ENCODE results near the gene UBAC1.
"Not testable (repeated sequence)": the region's sequence is repeated elsewhere in the genome, so short reads cannot be mapped to it uniquely, and the experiment has no call there.

The UBAC1 gene

DNA sequence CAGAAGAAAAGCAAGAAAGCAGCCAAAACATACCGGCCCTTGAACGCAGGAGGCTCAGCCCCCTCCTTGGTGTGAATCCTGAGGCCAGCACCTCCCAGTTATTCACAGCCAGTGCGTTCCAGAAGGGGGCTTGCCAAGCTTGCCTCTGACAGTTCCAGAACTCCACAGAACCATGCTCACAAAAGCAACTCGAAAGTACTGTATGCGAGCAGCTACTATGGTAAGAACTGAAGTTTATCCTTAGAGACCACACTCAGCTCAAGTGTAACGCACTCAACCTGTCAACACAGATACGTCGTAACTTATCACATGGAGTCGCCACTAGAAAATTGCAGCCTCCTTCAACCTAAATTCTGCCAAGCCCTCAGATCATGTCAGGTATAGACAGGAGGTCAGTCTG lies 1.4 kb downstream of the UBAC1 start:
- DNase-seq, result no peak

DNA sequence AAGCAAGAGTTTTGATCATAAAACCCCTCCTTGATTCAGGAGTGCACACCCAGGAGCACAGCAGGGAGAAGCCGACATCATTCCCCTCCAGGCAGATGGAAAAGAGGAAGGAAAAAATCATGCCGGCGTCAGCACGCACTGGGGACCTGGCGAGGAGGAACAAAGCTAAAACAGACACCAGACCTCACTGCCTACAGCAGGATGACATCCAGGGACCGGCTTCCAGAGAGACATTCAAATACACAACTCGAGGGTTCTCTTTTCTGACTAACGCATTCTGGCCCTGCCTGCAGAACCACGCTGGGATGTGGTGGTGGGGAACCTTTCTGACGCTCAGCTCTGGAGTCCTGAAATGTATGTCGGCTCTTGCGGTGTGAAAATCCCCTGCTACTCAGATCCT lies 2.7 kb downstream of the UBAC1 start:
- no peak for DNase-seq

DNA sequence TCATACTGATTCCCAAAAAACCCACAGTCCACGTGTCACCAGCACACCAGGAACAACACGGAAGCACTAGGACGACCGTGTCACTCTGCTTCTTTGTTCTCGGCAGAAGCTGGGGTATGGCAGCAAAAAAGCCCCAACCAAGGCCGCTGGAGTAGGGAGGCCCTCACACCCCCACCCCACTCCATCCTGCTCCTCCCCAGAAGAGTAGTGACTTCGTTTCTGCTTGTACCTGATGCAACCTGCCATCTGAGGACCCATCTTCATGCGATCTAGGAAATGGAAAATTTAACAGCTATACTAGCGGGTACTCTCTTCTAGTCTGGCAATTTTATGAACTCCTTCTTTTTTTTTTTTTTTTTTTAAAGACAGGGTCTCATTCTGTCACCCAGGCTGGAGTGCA lies 3.7 kb downstream of the UBAC1 start:
- DNase-seq, result no peak

DNA sequence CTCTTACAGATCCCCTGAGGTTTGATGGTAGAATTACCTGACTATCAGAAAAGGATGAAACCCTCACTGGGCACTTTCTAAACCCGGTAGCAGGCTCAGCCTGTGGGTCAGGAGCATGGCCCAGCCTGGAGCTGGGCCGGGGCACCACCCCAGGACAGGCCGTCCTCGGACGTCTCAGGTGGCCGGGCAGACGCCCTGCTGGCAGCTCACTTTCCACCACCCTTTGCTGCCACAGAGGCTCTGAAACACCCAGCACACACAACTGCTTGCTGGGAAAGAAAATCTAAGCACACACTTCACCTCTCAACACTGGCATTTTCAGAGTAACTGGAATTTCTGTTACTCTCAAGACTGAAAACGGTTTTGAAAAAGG lies 4.4 kb downstream of the UBAC1 start:
- DNase-seq, result no peak

DNA sequence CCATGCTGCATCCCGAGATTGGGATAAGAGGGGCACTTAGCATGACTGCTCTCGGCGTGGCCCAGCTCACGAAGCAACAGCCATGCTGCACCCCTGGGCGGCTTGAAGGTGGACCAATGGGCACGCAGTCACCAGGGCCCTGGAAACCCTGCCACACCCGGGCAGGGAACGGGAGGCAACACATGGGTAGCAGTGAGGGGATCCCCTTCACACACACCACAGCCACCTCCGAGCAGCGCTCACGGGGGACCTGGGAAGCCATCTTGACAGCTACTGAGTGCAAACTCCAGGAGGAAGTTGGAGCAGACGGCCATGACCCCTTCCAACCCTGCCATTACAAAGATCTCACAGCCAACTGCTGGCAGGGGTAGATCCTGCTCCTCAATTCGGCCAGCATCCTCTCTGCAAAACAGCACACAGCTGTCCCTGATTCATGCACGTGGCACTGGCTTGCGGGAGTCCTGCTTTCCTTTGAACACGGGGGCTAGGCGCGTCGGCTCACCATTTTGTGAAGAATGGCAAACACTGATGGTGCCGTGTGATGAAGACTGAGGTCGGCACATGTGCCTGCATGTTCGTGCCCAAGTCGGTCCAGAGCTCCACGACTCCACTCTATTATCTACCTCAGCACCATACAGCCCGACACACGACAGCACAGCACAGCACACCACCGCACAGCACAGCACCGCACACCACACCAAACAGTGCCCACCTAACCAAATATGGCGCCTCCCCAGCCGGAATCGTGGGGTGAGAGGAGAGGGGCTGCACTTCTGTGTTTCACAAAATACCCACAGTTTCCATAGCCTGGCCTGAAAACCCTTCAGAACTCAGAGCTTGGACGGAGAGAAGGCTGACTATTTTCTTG lies 5.0 kb downstream of the UBAC1 start:
- no peak for DNase-seq

DNA sequence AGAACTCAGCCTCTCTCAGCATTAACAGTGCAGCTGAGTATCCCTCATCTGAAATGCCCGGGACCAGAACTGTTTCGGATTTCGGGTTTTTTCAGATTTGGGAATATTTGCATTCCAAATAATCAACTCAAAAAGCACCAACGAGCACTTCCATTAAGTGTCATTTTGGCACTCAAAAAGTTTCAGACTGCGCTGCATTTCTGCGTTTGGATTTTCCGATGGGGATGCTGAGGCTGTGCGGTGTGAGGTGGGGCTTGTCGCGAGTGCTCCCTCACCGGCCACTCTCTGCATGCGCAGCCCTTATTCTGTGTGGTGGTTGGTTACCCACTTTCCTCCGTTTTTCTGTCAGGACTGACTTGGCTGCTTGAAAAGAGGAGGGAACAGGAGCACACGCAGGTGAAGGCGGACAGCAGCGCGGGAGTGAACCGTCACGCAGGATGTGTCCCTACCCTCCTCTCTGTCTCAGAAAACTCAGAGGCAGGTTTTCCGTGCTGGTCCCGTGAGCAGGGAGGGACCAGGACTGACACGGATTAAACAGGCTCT lies 8.4 kb downstream of the UBAC1 start:
- no peak for DNase-seq

DNA sequence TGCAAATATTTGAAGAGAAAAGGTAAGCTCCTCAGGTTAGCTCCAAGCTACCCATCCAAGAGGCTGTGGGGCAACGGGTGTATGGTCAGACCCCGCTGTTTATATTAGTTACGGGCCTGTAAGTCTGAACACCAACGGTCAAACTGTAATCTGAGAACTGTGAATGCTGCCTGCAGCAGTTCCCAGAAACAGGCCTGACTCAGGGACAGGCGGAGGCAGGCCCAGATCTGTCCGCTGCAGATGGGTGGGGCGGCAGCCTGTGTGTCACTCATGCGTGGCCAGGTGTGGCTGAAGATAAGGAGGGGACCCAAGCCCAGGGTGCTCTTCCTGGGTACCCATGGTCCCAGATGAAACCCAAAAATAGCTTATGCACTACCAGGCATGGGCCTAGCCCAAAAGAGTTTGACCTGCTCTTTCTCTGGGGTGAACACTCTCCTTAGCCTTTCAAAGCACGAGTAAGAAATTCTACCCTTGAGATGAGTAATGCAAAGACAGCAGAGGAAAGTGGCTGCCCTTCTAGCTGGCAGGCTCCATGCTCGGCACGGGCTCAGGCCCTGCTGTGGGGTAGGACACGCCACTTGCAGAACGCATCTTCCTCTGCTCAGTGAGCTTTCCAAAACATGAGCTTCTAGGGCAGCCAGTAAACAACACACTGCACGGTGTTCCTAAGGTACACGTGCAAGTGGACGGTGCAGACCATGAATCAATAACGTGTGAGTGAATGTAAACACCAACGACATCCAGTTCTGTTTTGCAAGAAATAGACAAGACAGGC lies 9.1 kb downstream of the UBAC1 start:
- peak; percentile 95 for DNase-seq

DNA sequence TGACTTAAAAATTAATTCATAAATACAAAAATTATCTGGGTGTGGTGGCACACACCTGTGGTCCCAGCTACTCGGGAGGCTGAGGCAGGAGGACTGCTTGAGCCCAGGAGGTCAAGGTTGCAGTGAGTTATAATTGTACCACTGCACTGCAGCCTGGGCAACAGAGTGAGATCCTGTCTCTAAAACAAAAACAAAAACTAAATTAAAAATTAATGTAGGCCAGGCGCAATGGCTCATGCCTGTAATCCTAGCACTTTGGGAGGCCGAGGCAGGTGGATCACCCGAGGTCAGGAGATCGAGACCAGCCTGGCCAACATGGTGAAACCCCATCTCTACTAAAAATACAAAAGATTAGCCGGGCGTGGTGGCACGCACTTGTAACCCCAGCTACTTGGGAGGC lies 9.9 kb downstream of the UBAC1 start:
- not testable (repeated sequence) for DNase-seq

DNA sequence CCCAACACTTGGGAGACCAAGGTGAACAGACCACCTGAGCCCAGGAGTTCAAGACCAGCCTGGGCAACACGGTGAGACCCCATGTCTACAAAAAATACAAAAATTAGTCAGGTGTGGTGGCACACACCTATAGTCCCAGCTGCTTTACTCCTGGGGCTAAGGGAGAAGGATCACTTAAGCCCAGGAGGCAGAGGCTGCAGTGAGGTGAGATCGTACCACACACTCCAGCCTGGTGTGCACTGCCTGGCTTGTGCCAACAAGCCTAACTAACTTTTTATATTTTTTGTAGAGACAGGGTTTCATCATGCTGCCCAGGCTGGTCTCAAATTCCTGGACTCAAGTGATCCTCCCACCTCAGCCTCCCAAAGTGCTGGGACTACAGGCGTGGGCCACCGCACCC lies 10.3 kb downstream of the UBAC1 start:
- not testable (repeated sequence) for DNase-seq

DNA sequence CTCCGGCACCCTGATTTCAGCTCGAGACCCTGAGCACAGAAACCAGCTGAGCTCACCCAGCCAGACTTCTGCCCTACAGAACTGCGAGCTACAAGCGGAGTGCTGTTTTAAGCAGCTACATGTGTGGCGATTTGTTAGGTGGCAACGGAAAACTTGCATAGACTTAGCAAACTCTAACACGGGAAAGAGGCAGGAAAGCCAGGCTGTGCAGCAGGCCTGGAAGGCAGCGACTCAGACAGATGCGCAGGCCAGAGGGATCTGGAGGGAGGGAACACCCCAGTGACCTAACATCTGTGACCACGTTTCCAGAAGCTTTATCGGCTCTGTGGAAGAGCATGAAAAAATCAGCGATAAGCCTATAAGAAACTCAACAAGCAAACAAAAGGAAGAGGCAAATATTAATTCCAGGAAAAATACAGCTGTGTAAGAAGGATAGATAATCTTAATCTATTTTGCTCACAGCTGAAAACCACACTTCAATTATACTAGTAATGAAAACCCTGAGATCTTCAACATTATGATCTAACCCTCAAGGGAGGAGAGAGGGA lies 11.0 kb downstream of the UBAC1 start:
- peak; percentile 20 for DNase-seq

DNA sequence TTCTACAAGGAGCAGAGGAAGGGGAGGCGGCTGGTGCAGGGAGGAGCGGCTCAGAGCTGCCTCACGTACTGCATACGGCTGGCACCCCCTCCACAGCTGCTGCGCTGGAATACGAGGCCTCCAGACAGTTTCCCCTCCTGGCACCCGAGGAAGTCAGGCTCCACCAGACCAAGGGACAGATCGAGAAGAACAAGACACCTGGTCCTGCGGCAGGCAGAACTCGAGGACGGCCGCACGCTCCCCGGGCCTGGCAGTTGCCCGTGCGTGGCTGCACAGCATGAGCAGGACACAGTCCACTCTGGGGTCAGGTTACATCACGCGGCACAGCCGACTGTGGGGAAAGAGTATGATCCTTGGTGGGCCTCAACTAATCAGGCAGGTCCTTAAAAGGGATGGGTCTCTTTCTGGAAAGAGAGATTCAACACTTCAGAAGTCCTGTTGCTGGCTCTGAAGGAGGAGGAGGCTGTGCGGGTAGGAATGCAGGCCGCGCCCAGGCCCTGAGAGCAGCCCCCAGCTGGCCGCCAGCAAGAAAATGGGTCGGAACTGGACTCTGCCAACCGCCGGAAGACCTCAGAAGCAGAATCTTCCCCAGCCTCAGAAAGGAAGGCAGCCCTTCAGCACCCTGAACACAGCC lies 11.6 kb downstream of the UBAC1 start:
- no peak for DNase-seq

DNA sequence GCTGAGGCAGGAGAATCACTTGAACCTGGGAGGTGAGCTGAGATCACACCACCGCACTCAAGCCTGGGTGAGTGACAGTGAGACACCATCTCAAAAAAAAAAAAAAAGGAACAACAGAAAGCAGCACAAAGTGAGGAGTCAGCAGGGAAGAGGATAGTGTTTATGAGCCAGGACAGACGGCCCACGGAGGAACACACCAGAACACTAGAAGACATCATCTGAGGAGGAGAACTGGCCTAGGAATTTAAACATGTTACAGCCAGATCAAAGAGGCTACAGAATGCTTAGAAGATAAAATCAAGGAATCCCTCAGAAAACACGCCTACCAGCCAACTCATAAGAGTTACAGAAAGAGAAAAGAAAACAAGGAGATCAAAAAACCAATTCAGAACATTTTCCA lies 12.2 kb downstream of the UBAC1 start:
- no peak for DNase-seq

DNA sequence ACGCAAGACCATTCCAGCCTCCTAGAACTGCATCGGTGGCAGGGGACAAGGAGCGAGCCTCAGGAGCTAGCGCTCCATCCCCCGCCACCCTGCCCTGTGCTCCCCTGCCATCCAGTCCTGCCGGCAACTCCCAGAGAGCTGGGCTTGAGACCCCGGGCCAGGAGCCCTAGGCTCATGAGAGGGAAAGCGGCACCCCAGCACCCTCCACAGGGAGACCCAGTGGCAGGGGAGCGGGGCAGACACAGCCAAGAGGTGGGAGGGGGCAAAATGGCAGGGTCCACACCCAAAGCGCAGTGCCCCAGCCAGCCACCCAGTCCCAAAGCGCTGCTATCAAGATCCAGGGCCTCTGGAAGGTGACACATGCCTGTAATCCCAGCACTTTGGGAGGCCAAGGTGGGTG lies 12.7 kb downstream of the UBAC1 start:
- DNase-seq, result no peak

DNA sequence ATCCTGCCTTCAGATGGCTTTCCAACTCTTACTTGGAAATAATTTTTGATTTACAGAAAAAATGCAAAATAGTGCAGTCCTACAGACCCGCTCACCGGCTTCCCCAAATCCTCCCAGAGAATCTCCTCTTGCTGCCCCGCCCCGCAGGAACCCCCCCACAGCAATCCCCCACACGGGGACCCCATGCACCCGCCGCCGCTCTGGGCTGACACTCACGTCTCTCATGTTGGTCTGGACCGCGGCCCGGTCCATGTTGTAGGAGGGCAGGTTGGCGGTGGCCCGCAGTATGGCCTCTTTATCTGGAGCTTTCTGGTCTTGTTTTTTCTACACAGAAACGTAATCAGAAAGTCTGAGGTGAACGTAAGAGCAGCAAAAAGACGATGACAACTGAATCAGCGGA lies 13.6 kb downstream of the UBAC1 start:
- DNase-seq, result no peak

DNA sequence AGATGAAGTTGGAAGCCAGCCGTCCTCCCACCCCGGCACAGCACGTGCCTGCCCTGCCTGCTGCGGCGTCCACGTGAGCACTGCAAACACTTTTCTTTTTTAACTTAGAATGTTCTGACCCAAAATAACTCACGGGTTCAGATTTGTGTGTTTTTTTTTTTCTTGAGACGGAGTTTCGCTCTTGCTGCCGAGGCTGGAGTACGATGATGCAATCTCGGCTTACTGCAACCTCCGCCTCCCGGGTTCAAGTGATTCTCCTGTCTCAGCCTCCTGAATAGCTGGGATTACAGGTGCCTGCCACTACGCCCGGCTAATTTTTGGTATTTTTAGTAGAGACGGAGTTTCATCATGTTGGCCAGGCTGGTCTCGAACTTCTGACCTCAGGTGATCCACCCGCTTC lies 14.1 kb downstream of the UBAC1 start:
- DNase-seq, result not testable (repeated sequence)

DNA sequence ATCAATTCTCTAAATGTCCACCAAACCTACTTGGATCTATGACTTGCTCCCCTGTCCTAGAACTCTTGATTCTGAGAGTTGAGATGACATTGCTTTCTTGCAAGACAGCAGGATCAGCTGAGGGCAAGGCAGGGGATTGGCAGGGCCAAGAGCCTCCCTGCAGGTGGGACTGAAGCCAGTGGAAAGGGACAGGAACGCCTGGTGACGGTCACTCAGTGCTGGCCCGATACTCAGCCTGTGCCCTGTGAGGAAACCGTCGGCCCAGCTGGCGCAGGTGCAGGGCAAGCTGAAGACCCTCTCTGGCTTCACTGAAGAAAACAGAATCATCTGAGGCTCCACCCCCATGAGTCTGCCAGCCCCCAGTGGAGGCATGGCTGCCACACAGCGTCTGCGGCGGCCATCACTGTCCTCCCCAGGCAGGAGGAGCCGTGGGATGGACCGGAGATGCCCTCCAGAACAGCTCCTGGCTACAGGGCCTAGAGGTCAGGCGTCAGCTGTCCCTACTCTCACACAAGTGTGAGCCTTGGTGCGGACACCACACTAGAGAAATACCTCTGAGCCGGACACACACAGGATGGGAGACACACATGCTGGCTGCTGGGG lies 14.7 kb downstream of the UBAC1 start:
- DNase-seq, result no peak

DNA sequence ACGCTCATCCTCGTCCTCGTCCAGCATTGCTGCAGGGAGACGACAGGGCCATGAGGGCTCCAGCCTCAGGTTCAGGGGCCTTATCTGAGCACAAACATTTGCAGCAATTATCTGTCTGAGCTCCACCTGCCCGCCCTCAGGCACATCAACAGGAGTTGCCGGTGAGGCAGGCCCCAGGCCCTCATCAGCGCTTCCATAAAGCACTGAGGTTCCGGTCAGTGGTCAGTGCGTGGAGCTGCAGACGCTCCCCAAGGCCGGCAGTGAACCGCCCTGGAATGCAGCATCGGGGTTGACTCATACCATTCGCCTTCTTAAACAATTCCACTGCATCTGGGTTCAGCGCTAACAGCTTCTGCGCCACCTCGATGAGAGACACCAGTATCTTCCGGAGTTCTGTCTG lies 15.2 kb downstream of the UBAC1 start:
- DNase-seq, result no peak

DNA sequence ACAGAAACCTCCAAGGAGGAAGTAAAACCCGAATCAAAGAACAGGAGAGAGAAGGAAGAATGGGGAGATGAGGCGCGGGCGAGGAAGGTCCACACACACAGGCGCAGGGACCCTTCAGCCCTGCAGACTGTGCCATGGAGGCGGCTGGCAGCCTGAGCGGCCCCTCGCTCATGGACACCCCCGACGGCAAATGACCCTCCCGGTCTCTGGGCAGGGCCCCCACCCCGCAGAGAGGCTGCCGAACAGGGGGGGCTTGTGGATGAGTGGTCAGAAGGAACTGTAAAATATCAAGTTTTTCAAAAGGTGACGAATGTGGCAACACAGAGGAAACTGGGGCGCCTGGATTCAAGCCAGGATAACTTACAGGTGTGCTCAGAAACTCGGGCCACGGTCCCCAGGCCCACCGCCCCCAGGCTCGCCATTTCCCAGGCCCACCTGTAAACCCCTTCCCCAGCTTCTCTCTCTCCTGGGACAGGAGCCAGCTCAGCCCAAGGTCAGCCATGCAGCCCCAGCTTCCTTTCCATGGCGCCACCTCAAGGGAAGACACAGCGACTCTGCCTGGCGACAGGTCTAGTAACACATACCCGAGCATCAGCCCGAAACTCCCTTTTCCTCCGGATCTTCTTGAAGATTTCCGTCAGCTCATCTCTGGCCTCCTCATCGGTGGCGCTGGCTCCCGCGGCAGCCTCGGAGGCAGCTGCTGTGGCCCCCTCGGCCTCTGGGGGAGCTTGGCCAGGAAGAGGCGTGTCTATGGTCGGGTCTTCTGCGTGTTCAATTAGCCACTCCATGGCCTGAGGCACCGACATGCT lies 16.5 kb downstream of the UBAC1 start:
- no peak for DNase-seq

DNA sequence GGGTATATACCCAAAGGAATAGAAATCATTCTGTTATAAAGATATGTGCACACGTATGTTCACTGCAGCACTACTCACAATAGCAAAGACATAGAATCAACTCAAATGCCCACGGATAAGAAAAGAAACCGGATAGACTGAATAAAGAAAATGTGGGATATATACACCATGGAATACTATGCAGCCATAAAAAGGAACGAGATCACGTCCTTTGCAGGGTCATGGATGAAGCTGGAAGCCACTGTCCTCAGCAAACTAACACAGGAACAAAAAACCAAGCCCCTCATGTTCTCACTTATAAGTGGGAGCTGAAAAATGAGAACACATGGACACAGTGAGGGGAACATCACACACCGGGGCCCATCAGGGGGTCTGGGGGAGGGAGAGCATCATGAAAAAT lies 17.6 kb downstream of the UBAC1 start:
- DNase-seq, result not testable (repeated sequence)

DNA sequence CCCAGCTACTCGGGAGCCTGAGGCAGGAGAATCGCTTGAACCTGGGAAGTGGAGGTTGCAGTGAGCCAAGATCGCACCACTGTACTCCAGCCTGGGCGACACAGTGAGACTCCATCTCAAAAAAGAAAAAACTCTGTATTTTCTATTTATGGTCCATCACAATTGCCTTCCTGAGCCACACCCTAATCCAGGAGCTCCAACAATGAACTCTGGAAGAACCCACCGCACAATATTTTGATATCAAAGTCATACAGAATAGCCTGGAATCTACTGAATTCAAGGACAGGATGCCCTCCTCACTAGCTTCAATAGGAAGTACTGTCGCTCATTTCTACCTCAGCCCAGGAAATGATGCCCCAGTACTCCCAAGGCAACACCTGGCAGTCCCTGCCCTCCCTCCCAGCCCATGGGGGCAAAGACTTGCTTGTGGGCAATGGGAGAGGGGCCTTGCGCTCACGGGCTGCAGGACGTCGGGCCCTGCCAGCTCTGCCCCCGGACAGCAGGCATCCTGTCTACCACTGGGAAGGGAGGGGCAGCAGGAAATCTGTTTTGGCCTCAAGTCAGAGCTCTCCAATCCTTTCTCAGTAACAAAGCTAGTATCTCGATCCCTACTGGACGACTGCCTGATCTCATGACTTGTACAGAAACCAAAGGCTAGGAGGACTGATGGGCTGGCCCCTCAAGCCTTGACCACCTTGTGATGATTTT lies 19.7 kb downstream of the UBAC1 start:
- DNase-seq, result no peak
